GM12878 (cell line): ENCODE measurements around the gene PRKAG2. TPM values are rescaled to one million over a fixed set of nuclear protein-coding genes. Genes with fewer than 3 reads are reported as not detected.

Experiments used
- ATAC-seq: fragments of 200-7000 bp; cut with Tn5 transposase; 3 replicates; pipeline ENCODE4 v1.9.1; 2020; ENCODE audit warnings: mild to moderate bottlenecking, moderate library complexity
- BruUV-seq: library from RNA; stranded (reverse); fragments of 400-500 nt; replicated peaks from 2 replicates; lab custom pipeline; 2021; lab: Mats Ljungman, UMichigan
- CTCF ChIA-PET: fragments of 300-600 bp; sonication (Branson Sonifier 250); formaldehyde crosslinking; extraction: SDS; loops from one replicate; lab custom pipeline; 2021; ENCODE audit warnings: inconsistent platforms; lab: Yijun Ruan, JAX
- POLR2A ChIA-PET: fragments of 350-600 bp; formaldehyde crosslinking; extraction: SDS; loops from one replicate; lab custom pipeline; 2021; ENCODE audit warnings: inconsistent platforms; lab: Charles Lee
- RAD21 ChIA-PET: fragments of 300-600 bp; sonication (Branson Sonifier 250); formaldehyde crosslinking; loops from one replicate; lab custom pipeline; 2023; ENCODE audit warnings: antibody characterized with exemption; ENCODE audit not compliant: unreplicated experiment; lab: Charles Lee
- SMC1A ChIA-PET: fragments of 300-600 bp; sonication (Branson Sonifier 250); formaldehyde crosslinking; loops from one replicate; lab custom pipeline; 2023; ENCODE audit not compliant: unreplicated experiment, uncharacterized antibody; lab: Charles Lee
- DNase-seq: peaks from one replicate; pipeline ENCODE4 v3.0.0-alpha.2; 2011; ENCODE audit warnings: low read depth, low spot score
- FAIRE-seq: peaks from 3 replicates; lab custom pipeline; 2011; peaks lifted over from hg19 to GRCh38; lab: Jason Lieb, UNC
- H2AFZ ChIP-seq: 2 replicates; pipeline ENCODE4 v1.6.0; 2011; ENCODE audit warnings: low read depth, low read length, control low read depth; ENCODE audit not compliant: control insufficient read depth
- H3K27ac ChIP-seq: 2 replicates; pipeline ENCODE4 v1.5.1; 2011; ENCODE audit warnings: control low read depth; ENCODE audit not compliant: control insufficient read depth, insufficient read depth
- H3K27me3 ChIP-seq, 2 experiments: replicated peaks in 1 of 2; 2 replicates each; pipeline versions ENCODE4 v1.6.0 to v1.6.1; 2011; ENCODE audit warnings: low read length in 1 of 2; ENCODE audit not compliant: control insufficient read depth in 2 of 2, insufficient read depth in 2 of 2
- H3K36me3 ChIP-seq, 2 experiments: 2 replicates each; pipeline ENCODE4 v1.5.1; 2011; ENCODE audit warnings: low read length in 1 of 2; ENCODE audit not compliant: control insufficient read depth in 2 of 2, insufficient read depth in 2 of 2
- H3K4me1 ChIP-seq: 2 replicates; pipeline ENCODE4 v1.6.1; 2011; ENCODE audit warnings: mild to moderate bottlenecking, low read length, moderate library complexity, mixed read lengths; ENCODE audit not compliant: control insufficient read depth, insufficient read depth
- H3K4me2 ChIP-seq: 2 replicates; pipeline ENCODE4 v1.6.0; 2011; ENCODE audit warnings: control low read depth; ENCODE audit not compliant: control insufficient read depth, insufficient read depth
- H3K4me3 ChIP-seq: fragments of 200-600 bp; sonication (generic); 2 replicates; pipeline ENCODE4 v1.5.1; 2016
- H3K79me2 ChIP-seq: 2 replicates; pipeline ENCODE4 v1.6.0; 2011; ENCODE audit warnings: low read length; ENCODE audit not compliant: control insufficient read depth, insufficient read depth
- H3K9ac ChIP-seq: 2 replicates; pipeline ENCODE4 v1.8.0; 2011; ENCODE audit warnings: low read length, control low read depth, mixed read lengths; ENCODE audit not compliant: control insufficient read depth, insufficient read depth
- H3K9me3 ChIP-seq: replicated peaks from 3 replicates; pipeline ENCODE4 v1.5.1; 2011; ENCODE audit warnings: mild to moderate bottlenecking, low read length; ENCODE audit not compliant: control insufficient read depth, insufficient read depth
- H4K20me1 ChIP-seq: 2 replicates; pipeline ENCODE4 v1.6.0; 2011; ENCODE audit not compliant: control insufficient read depth, insufficient read depth
- CBX5 ChIP-seq: sonication (generic); IDR thresholded peaks from 2 replicates; pipeline ENCODE4 v1.6.1; 2016; ENCODE audit warnings: low read depth, moderate library complexity, mild to moderate bottlenecking, inconsistent platforms
- JUND ChIP-seq: IDR thresholded peaks from 2 replicates; pipeline ENCODE4 v1.6.1; 2012; ENCODE audit warnings: low read depth, mild to moderate bottlenecking, low read length, improper control_type of control experiment, moderate library complexity
- KAT2A ChIP-seq: conservative IDR thresholded peaks from 2 replicates; pipeline ENCODE4 v1.6.1; 2011; ENCODE audit warnings: low read depth, low read length; ENCODE audit not compliant: control insufficient read depth
- NFYB ChIP-seq: IDR thresholded peaks from 2 replicates; pipeline ENCODE4 v1.6.1; 2011; ENCODE audit warnings: low read depth, mild to moderate bottlenecking, low read length, improper control_type of control experiment, moderate library complexity; ENCODE audit not compliant: insufficient read depth
- RBBP5 ChIP-seq: fragments of 200-600 bp; sonication (generic); conservative IDR thresholded peaks from 2 replicates; pipeline ENCODE4 v1.6.1; 2016
- RUNX3 ChIP-seq: IDR thresholded peaks from 2 replicates; pipeline ENCODE4 v1.6.1; 2012; ENCODE audit warnings: low read length, inconsistent platforms
- SMC3 ChIP-seq: IDR thresholded peaks from 2 replicates; pipeline ENCODE4 v1.6.1; 2011; ENCODE audit warnings: low read length, improper control_type of control experiment, borderline replicate concordance
- SREBF1 ChIP-seq: IDR thresholded peaks from 2 replicates; pipeline ENCODE4 v1.6.1; 2012; ENCODE audit warnings: mild to moderate bottlenecking, low read length
- STAT3 ChIP-seq: IDR thresholded peaks from 2 replicates; pipeline ENCODE4 v1.6.1; 2011; ENCODE audit warnings: low read depth, low read length, improper control_type of control experiment
- WRNIP1 ChIP-seq: IDR thresholded peaks from 2 replicates; pipeline ENCODE4 v1.6.1; 2011; ENCODE audit warnings: low read depth, low read length, improper control_type of control experiment, borderline replicate concordance
- ZSCAN29 ChIP-seq: fragments of 450-650 bp; IDR thresholded peaks from 2 replicates; pipeline ENCODE4 v1.6.1; 2017; ENCODE audit warnings: mild to moderate bottlenecking, moderate library complexity
- WGBS: methylation state at CpG from one replicate; pipeline ENCODE4 v1.1.6; 2016; ENCODE audit warnings: low lambda C conversion rate; ENCODE audit not compliant: insufficient replicate concordance, insufficient coverage; ENCODE audit errors: missing lambda C conversion rate; 5-methylcytosine and 5-hydroxymethylcytosine counted together
- in situ Hi-C: fragments of 300-500 bp; cut with MboI; formaldehyde crosslinking; loops from 9 replicates; pipeline ENCODE4 v1.14.3; 2018; ENCODE audit warnings: mixed read lengths
- intact Hi-C: fragments of 100-400 bp; cut with micrococcal nuclease; formaldehyde crosslinking; loops from one replicate; pipeline ENCODE4 v1.14.2; 2022; ENCODE audit not compliant: unreplicated experiment
- polyA plus RNA-seq, 11 experiments: library from polyadenylated mRNA; depleted of rRNA in 4 of 11; unstranded in 6 of 11; stranded (reverse) in 5 of 11; fragments of >200 nt; fragmentation: Nextera tagmentation in 4 of 11; fragmentation: Illumina TruSeq in 1 of 11; extraction: Ambion mirVana in 4 of 11; extraction: Trizol in 1 of 11; gene quantifications; 1 replicate in 1 of 11; 2 replicates in 10 of 11; pipeline versions ENCODE4 v1.2.1 to v1.2.3, GENCODE V29; 2011 to 2016; ENCODE audit warnings: inconsistent platforms in 2 of 11, missing spikeins in 2 of 11, low read depth in 1 of 11
- total RNA-seq, 4 experiments: library from RNA; depleted of rRNA in 3 of 4; stranded (reverse); fragments of >200 nt in 3 of 4; fragmentation: Illumina TruSeq in 1 of 4; extraction: Trizol in 1 of 4; gene quantifications; 2 replicates each; pipeline versions ENCODE4 v1.2.1 to v1.2.3, GENCODE V29; 2013 to 2021
- TF ChIP-seq, protein P1 (sequence below): fragments of 450-650 bp; IDR thresholded peaks from 2 replicates; pipeline ENCODE4 v1.6.1; 2018; ENCODE audit warnings: mild to moderate bottlenecking, low read depth, moderate library complexity; ENCODE audit not compliant: partially characterized antibody
- TF ChIP-seq, protein P2 (sequence below): fragments of 450-650 bp; conservative IDR thresholded peaks from 2 replicates; pipeline ENCODE4 v1.6.1; 2017; ENCODE audit warnings: mild to moderate bottlenecking, moderate library complexity
- TF ChIP-seq, protein P3 (sequence below): fragments of 450-650 bp; IDR thresholded peaks from 2 replicates; pipeline ENCODE4 v1.6.1; 2016; ENCODE audit warnings: mild to moderate bottlenecking
- TF ChIP-seq, protein P4 (sequence below): fragments of 150-350 bp; IDR thresholded peaks from 2 replicates; pipeline ENCODE4 v1.6.1; 2016; ENCODE audit warnings: low read depth, low read length

Gene PRKAG2
- total and polyA plus RNA-seq, 10 of the 15 experiments (the other 5 are each of a cell fraction or from before 2014, with no cell fraction given): 3.4 to 8.9 (median 6.8) TPM

DNA sequence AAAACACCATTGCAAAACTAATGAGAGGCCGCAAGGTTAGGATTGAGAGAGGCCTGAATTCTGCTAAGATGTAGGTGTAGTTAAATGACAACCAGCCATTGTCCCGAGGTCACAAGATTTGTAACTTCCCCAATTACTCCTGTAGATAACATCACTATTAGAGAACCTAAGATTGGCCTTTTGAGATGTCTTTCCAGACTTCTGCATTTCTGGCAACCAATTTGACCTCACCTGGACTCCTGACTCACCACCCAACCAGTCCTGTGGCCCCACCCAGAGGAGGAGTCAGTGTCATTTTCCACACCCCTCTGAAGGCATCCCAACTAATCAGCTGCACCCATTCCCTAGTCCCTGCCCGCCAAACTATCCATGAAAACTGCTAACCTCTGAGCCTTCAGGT, 115.7 kb downstream of the PRKAG2 start:
- intact Hi-C loops (no loop called here), in situ Hi-C loops (no loop called here)
- no peaks in the 10 kb centered on the region; a peak in 1 of 4 replicates for H3K27me3 ChIP-seq
- no TSS peak for BruUV-seq
- ATAC-seq (no peak), FAIRE-seq (no peak), DNase-seq (no peak)
- SMC1A ChIA-PET: interaction anchor here (0.9 kb wide), 1 partner anchor 395 kb away, joined by 3 read pairs; no protein-coding TSS in a partner anchor
- POLR2A ChIA-PET: no interaction called here
- 59% methylated on average over 3 of the region's 3 CpGs for WGBS
- H3K36me3 ChIP-seq: no peaks in the 10 kb centered on the region
- H3K4me3 ChIP-seq: no peak overlapping the region
- no peak overlapping the region for H3K4me2 ChIP-seq
- no peaks in the 10 kb centered on the region for H3K4me1 ChIP-seq
- RAD21 ChIA-PET: interaction anchor here (1.3 kb wide), 1 partner anchor 393 kb away, joined by 4 read pairs; no protein-coding TSS in a partner anchor
- no peak overlapping the region for H2AFZ ChIP-seq
- H3K9ac ChIP-seq: no peak overlapping the region
- no peaks in the 10 kb centered on the region for H4K20me1 ChIP-seq
- CTCF ChIA-PET: interaction anchor here (1.1 to 1.8 kb wide), 3 partner anchors 393 to 446 kb away, joined by 3 to 7 read pairs (median 4); no protein-coding TSS in a partner anchor
- H3K27ac ChIP-seq: no peak overlapping the region
- no peaks in the 10 kb centered on the region for H3K79me2 ChIP-seq
- no peaks in the 10 kb centered on the region; the same call in 1 of the 3 replicates for H3K9me3 ChIP-seq
- no peak for TF ChIP-seq RUNX3
- TF ChIP-seq, protein P1, sequence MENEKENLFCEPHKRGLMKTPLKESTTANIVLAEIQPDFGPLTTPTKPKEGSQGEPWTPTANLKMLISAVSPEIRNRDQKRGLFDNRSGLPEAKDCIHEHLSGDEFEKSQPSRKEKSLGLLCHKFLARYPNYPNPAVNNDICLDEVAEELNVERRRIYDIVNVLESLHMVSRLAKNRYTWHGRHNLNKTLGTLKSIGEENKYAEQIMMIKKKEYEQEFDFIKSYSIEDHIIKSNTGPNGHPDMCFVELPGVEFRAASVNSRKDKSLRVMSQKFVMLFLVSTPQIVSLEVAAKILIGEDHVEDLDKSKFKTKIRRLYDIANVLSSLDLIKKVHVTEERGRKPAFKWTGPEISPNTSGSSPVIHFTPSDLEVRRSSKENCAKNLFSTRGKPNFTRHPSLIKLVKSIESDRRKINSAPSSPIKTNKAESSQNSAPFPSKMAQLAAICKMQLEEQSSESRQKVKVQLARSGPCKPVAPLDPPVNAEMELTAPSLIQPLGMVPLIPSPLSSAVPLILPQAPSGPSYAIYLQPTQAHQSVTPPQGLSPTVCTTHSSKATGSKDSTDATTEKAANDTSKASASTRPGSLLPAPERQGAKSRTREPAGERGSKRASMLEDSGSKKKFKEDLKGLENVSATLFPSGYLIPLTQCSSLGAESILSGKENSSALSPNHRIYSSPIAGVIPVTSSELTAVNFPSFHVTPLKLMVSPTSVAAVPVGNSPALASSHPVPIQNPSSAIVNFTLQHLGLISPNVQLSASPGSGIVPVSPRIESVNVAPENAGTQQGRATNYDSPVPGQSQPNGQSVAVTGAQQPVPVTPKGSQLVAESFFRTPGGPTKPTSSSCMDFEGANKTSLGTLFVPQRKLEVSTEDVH: no peak
- no peak for TF ChIP-seq STAT3
- no peak for TF ChIP-seq CBX5
- TF ChIP-seq JUND: no peak
- TF ChIP-seq SMC3: no peak
- no peak for TF ChIP-seq WRNIP1
- TF ChIP-seq RBBP5: no peak
- TF ChIP-seq, protein P2, sequence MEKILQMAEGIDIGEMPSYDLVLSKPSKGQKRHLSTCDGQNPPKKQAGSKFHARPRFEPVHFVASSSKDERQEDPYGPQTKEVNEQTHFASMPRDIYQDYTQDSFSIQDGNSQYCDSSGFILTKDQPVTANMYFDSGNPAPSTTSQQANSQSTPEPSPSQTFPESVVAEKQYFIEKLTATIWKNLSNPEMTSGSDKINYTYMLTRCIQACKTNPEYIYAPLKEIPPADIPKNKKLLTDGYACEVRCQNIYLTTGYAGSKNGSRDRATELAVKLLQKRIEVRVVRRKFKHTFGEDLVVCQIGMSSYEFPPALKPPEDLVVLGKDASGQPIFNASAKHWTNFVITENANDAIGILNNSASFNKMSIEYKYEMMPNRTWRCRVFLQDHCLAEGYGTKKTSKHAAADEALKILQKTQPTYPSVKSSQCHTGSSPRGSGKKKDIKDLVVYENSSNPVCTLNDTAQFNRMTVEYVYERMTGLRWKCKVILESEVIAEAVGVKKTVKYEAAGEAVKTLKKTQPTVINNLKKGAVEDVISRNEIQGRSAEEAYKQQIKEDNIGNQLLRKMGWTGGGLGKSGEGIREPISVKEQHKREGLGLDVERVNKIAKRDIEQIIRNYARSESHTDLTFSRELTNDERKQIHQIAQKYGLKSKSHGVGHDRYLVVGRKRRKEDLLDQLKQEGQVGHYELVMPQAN: no peak
- TF ChIP-seq, protein P3, sequence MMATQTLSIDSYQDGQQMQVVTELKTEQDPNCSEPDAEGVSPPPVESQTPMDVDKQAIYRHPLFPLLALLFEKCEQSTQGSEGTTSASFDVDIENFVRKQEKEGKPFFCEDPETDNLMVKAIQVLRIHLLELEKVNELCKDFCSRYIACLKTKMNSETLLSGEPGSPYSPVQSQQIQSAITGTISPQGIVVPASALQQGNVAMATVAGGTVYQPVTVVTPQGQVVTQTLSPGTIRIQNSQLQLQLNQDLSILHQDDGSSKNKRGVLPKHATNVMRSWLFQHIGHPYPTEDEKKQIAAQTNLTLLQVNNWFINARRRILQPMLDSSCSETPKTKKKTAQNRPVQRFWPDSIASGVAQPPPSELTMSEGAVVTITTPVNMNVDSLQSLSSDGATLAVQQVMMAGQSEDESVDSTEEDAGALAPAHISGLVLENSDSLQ: no peak
- no peak for TF ChIP-seq ZSCAN29
- no peak for TF ChIP-seq KAT2A
- no peak for TF ChIP-seq NFYB
- TF ChIP-seq, protein P4, sequence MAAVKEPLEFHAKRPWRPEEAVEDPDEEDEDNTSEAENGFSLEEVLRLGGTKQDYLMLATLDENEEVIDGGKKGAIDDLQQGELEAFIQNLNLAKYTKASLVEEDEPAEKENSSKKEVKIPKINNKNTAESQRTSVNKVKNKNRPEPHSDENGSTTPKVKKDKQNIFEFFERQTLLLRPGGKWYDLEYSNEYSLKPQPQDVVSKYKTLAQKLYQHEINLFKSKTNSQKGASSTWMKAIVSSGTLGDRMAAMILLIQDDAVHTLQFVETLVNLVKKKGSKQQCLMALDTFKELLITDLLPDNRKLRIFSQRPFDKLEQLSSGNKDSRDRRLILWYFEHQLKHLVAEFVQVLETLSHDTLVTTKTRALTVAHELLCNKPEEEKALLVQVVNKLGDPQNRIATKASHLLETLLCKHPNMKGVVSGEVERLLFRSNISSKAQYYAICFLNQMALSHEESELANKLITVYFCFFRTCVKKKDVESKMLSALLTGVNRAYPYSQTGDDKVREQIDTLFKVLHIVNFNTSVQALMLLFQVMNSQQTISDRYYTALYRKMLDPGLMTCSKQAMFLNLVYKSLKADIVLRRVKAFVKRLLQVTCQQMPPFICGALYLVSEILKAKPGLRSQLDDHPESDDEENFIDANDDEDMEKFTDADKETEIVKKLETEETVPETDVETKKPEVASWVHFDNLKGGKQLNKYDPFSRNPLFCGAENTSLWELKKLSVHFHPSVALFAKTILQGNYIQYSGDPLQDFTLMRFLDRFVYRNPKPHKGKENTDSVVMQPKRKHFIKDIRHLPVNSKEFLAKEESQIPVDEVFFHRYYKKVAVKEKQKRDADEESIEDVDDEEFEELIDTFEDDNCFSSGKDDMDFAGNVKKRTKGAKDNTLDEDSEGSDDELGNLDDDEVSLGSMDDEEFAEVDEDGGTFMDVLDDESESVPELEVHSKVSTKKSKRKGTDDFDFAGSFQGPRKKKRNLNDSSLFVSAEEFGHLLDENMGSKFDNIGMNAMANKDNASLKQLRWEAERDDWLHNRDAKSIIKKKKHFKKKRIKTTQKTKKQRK: no peak
- no peak for TF ChIP-seq SREBF1
